Measurements from ENCODE around the gene NSF. TPM values are rescaled to one million over a fixed set of nuclear protein-coding genes. Genes with fewer than 3 reads are reported as not detected.
"Not testable (repeated sequence)": the region's sequence is repeated elsewhere in the genome, so short reads cannot be mapped to it uniquely, and the experiment has no call there.

Gene NSF
- polyA plus RNA-seq, 1 donor = 29.6 TPM

- not testable (repeated sequence) for DNase-seq; H3K36me3 ChIP-seq (ENCODE audit: control insufficient read depth, insufficient read depth, low read length); H3K4me1 ChIP-seq (ENCODE audit: control insufficient read depth, insufficient read depth, low read length); H3K9me3 ChIP-seq (ENCODE audit: control insufficient read depth, low read depth, low read length); H3K4me3 ChIP-seq (ENCODE audit: low read length); H3K27me3 ChIP-seq (ENCODE audit: control insufficient read depth, insufficient read depth, low read length); H3K27ac ChIP-seq (ENCODE audit: low read length)
- no CpG with 5 or more reads among the region's 3 CpGs for WGBS (ENCODE audit: insufficient coverage, low lambda C conversion rate)
These were observed 106.1 kb downstream of the NSF start for GRCh38 chr17:46696522-46696921.

- DNase-seq; H3K36me3 ChIP-seq (ENCODE audit: control insufficient read depth, insufficient read depth, low read length); H3K9me3 ChIP-seq (ENCODE audit: control insufficient read depth, low read depth, low read length); H3K27ac ChIP-seq (ENCODE audit: low read length); H3K4me3 ChIP-seq (ENCODE audit: low read length); H3K27me3 ChIP-seq (ENCODE audit: control insufficient read depth, insufficient read depth, low read length); H3K4me1 ChIP-seq (ENCODE audit: control insufficient read depth, insufficient read depth, low read length): not testable (repeated sequence)
- no CpG with 5 or more reads among the region's 2 CpGs for WGBS (ENCODE audit: insufficient coverage, low lambda C conversion rate)
These were observed 108.5 kb downstream of the NSF start for GRCh38 chr17:46699014-46699413.

- H3K9me3 ChIP-seq (ENCODE audit: control insufficient read depth, low read depth, low read length) = no peaks in the 10 kb centered on the region
- no peak overlapping the region for H3K27ac ChIP-seq (ENCODE audit: low read length)
- WGBS (ENCODE audit: insufficient coverage, low lambda C conversion rate) = 100% methylated on average over 1 of the region's 4 CpGs
- peaks cover 10% of the 10 kb centered on the region for H3K36me3 ChIP-seq (ENCODE audit: control insufficient read depth, insufficient read depth, low read length)
- H3K4me1 ChIP-seq (ENCODE audit: control insufficient read depth, insufficient read depth, low read length) = no peaks in the 10 kb centered on the region
- no peak overlapping the region for H3K4me3 ChIP-seq (ENCODE audit: low read length)
- no peak for DNase-seq
- H3K27me3 ChIP-seq (ENCODE audit: control insufficient read depth, insufficient read depth, low read length) = no peaks in the 10 kb centered on the region
These were observed 127.5 kb downstream of the NSF start for GRCh38 chr17:46717999-46718398.

GRCh38 chr17:46719891-46720290 lies 129.4 kb downstream of the NSF start:
- DNase-seq = no peak
- H3K27me3 ChIP-seq (ENCODE audit: control insufficient read depth, insufficient read depth, low read length) = no peaks in the 10 kb centered on the region
- H3K4me3 ChIP-seq (ENCODE audit: low read length) = no peak overlapping the region
- no peaks in the 10 kb centered on the region for H3K4me1 ChIP-seq (ENCODE audit: control insufficient read depth, insufficient read depth, low read length)
- H3K36me3 ChIP-seq (ENCODE audit: control insufficient read depth, insufficient read depth, low read length) = peaks cover 8% of the 10 kb centered on the region
- H3K27ac ChIP-seq (ENCODE audit: low read length) = no peak overlapping the region
- WGBS (ENCODE audit: insufficient coverage, low lambda C conversion rate) = 64% methylated on average over 2 of the region's 3 CpGs
- no peaks in the 10 kb centered on the region for H3K9me3 ChIP-seq (ENCODE audit: control insufficient read depth, low read depth, low read length)

- Histone ChIP-seq H3K9me3 (ENCODE audit: control insufficient read depth, low read depth, low read length) (no peaks in the 10 kb centered on the region), H3K27ac (ENCODE audit: low read length) (no peak overlapping the region), H3K4me1 (ENCODE audit: control insufficient read depth, insufficient read depth, low read length) (no peaks in the 10 kb centered on the region), H3K4me3 (ENCODE audit: low read length) (no peak overlapping the region), H3K36me3 (ENCODE audit: control insufficient read depth, insufficient read depth, low read length) (peaks cover 8% of the 10 kb centered on the region), H3K27me3 (ENCODE audit: control insufficient read depth, insufficient read depth, low read length) (no peaks in the 10 kb centered on the region)
- 58% methylated on average over 3 of the region's 5 CpGs for WGBS (ENCODE audit: insufficient coverage, low lambda C conversion rate)
- DNase-seq = no peak
These were observed 129.9 kb downstream of the NSF start for GRCh38 chr17:46720408-46720807.

GRCh38 chr17:46722662-46723285 lies 132.3 kb downstream of the NSF start:
- no peaks in the 10 kb centered on the region for H3K27me3 ChIP-seq (ENCODE audit: control insufficient read depth, insufficient read depth, low read length)
- peaks cover 4% of the 10 kb centered on the region for H3K36me3 ChIP-seq (ENCODE audit: control insufficient read depth, insufficient read depth, low read length)
- no peak overlapping the region for H3K27ac ChIP-seq (ENCODE audit: low read length)
- no peaks in the 10 kb centered on the region for H3K9me3 ChIP-seq (ENCODE audit: control insufficient read depth, low read depth, low read length)
- WGBS (ENCODE audit: insufficient coverage, low lambda C conversion rate) = 78% methylated on average over 2 of the region's 7 CpGs
- no peak for DNase-seq
- peaks cover 9% of the 10 kb centered on the region for H3K4me1 ChIP-seq (ENCODE audit: control insufficient read depth, insufficient read depth, low read length)
- H3K4me3 ChIP-seq (ENCODE audit: low read length) = no peak overlapping the region

GRCh38 chr17:46726206-46726605 lies 135.7 kb downstream of the NSF start:
- Histone ChIP-seq H3K4me3 (ENCODE audit: low read length) (no peak overlapping the region), H3K36me3 (ENCODE audit: control insufficient read depth, insufficient read depth, low read length) (no peaks in the 10 kb centered on the region), H3K9me3 (ENCODE audit: control insufficient read depth, low read depth, low read length) (no peaks in the 10 kb centered on the region), H3K27ac (ENCODE audit: low read length) (peak overlapping the region; percentile 73), H3K27me3 (ENCODE audit: control insufficient read depth, insufficient read depth, low read length) (no peaks in the 10 kb centered on the region), H3K4me1 (ENCODE audit: control insufficient read depth, insufficient read depth, low read length) (peaks cover 13% of the 10 kb centered on the region)
- DNase-seq = peak; percentile 43 to 70
- WGBS (ENCODE audit: insufficient coverage, low lambda C conversion rate) = 63% methylated on average over 2 of the region's 3 CpGs

- no peak overlapping the region for H3K4me3 ChIP-seq (ENCODE audit: low read length)
- peak overlapping the region; percentile 16 for H3K27ac ChIP-seq (ENCODE audit: low read length)
- 60% methylated on average over 1 of the region's 4 CpGs for WGBS (ENCODE audit: insufficient coverage, low lambda C conversion rate)
- H3K4me1 ChIP-seq (ENCODE audit: control insufficient read depth, insufficient read depth, low read length) = peaks cover 13% of the 10 kb centered on the region
- peak in 1 of 2 donors; percentile 11 for DNase-seq
- H3K9me3 ChIP-seq (ENCODE audit: control insufficient read depth, low read depth, low read length) = no peaks in the 10 kb centered on the region
- peaks cover 1% of the 10 kb centered on the region for H3K36me3 ChIP-seq (ENCODE audit: control insufficient read depth, insufficient read depth, low read length)
- H3K27me3 ChIP-seq (ENCODE audit: control insufficient read depth, insufficient read depth, low read length) = no peaks in the 10 kb centered on the region
These were observed 137.3 kb downstream of the NSF start for GRCh38 chr17:46727572-46728348.

GRCh38 chr17:46730026-46730425 lies 139.6 kb downstream of the NSF start:
- H3K4me3 ChIP-seq (ENCODE audit: low read length) = no peak overlapping the region
- no peak overlapping the region for H3K27ac ChIP-seq (ENCODE audit: low read length)
- no peaks in the 10 kb centered on the region for H3K27me3 ChIP-seq (ENCODE audit: control insufficient read depth, insufficient read depth, low read length)
- H3K9me3 ChIP-seq (ENCODE audit: control insufficient read depth, low read depth, low read length) = no peaks in the 10 kb centered on the region
- peaks cover 3% of the 10 kb centered on the region for H3K36me3 ChIP-seq (ENCODE audit: control insufficient read depth, insufficient read depth, low read length)
- WGBS (ENCODE audit: insufficient coverage, low lambda C conversion rate) = no CpG with 5 or more reads among the region's 2 CpGs
- peaks cover 13% of the 10 kb centered on the region for H3K4me1 ChIP-seq (ENCODE audit: control insufficient read depth, insufficient read depth, low read length)
- DNase-seq = no peak

- no CpG with 5 or more reads among the region's 1 CpG for WGBS (ENCODE audit: insufficient coverage, low lambda C conversion rate)
- H3K4me3 ChIP-seq (ENCODE audit: low read length) = no peak overlapping the region
- no peaks in the 10 kb centered on the region for H3K27me3 ChIP-seq (ENCODE audit: control insufficient read depth, insufficient read depth, low read length)
- H3K27ac ChIP-seq (ENCODE audit: low read length) = no peak overlapping the region
- H3K9me3 ChIP-seq (ENCODE audit: control insufficient read depth, low read depth, low read length) = no peaks in the 10 kb centered on the region
- peaks cover 3% of the 10 kb centered on the region for H3K36me3 ChIP-seq (ENCODE audit: control insufficient read depth, insufficient read depth, low read length)
- no peak for DNase-seq
- H3K4me1 ChIP-seq (ENCODE audit: control insufficient read depth, insufficient read depth, low read length) = peaks cover 11% of the 10 kb centered on the region
These were observed 140.2 kb downstream of the NSF start for GRCh38 chr17:46730679-46731078.

- H3K4me1 ChIP-seq (ENCODE audit: control insufficient read depth, insufficient read depth, low read length) = peaks cover 9% of the 10 kb centered on the region
- peaks cover 3% of the 10 kb centered on the region for H3K36me3 ChIP-seq (ENCODE audit: control insufficient read depth, insufficient read depth, low read length)
- no peaks in the 10 kb centered on the region for H3K27me3 ChIP-seq (ENCODE audit: control insufficient read depth, insufficient read depth, low read length)
- WGBS (ENCODE audit: insufficient coverage, low lambda C conversion rate) = no CpG with 5 or more reads among the region's 1 CpG
- no peaks in the 10 kb centered on the region for H3K9me3 ChIP-seq (ENCODE audit: control insufficient read depth, low read depth, low read length)
- no peak overlapping the region for H3K27ac ChIP-seq (ENCODE audit: low read length)
- DNase-seq = no peak
- no peak overlapping the region for H3K4me3 ChIP-seq (ENCODE audit: low read length)
These were observed 141.7 kb downstream of the NSF start for GRCh38 chr17:46732160-46732559.
